WTC11 (cell line): Measurements from ENCODE around the gene IL17F. TPM values are rescaled to one million over a fixed set of nuclear protein-coding genes. Genes with fewer than 3 reads are reported as not detected.

Experiments
- ATAC-seq: fragments of 200-7000 bp; cut with Tn5 transposase; 2 replicates; pipeline ENCODE4 v1.10.0; 2021; ENCODE audit warnings: mild to moderate bottlenecking, moderate library complexity
- CTCF ChIA-PET: fragments of 300-600 bp; sonication (Branson Sonifier 250); formaldehyde crosslinking; loops from one replicate; lab custom pipeline; 2021; ENCODE audit warnings: antibody characterized with exemption; lab: Charles Lee
- POLR2A ChIA-PET: fragments of 350-600 bp; sonication (Branson Sonifier 250); formaldehyde crosslinking; loops from one replicate; lab custom pipeline; 2021; ENCODE audit warnings: antibody characterized with exemption; lab: Charles Lee
- DNase-seq: peaks from one replicate; pipeline ENCODE4 v3.0.0; 2021; ENCODE audit warnings: low spot score
- H3K27ac Mint-ChIP-seq: 2 replicates; pipeline ENCODE4 v1.8.0; 2021; ENCODE audit warnings: mixed read lengths
- H3K27me3 Mint-ChIP-seq: 2 replicates; pipeline ENCODE4 v1.8.0; 2021; ENCODE audit warnings: low read depth, mild to moderate bottlenecking, moderate library complexity, mixed read lengths
- H3K36me3 Mint-ChIP-seq: 2 replicates; pipeline ENCODE4 v1.8.0; 2021; ENCODE audit warnings: mixed read lengths
- H3K4me1 Mint-ChIP-seq: 2 replicates; pipeline ENCODE4 v1.8.0; 2022; ENCODE audit warnings: mixed read lengths
- H3K4me3 Mint-ChIP-seq: 2 replicates; pipeline ENCODE4 v1.8.0; 2021; ENCODE audit warnings: mild to moderate bottlenecking, moderate library complexity, mixed read lengths
- H3K9me3 Mint-ChIP-seq: 2 replicates; pipeline ENCODE4 v1.8.0; 2021; ENCODE audit warnings: mixed read lengths
- ARID4B ChIP-seq: sonication (generic); formaldehyde crosslinking; IDR thresholded peaks from 2 replicates; pipeline ENCODE4 v1.8.0; 2023; ENCODE audit warnings: missing genetic modification reagents, mild to moderate bottlenecking, borderline replicate concordance
- CREM ChIP-seq: sonication (generic); formaldehyde crosslinking; IDR thresholded peaks from 2 replicates; pipeline ENCODE4 v1.8.1; 2022; ENCODE audit warnings: mild to moderate bottlenecking, missing genetic modification reagents, moderate library complexity
- E2F5 ChIP-seq: sonication (generic); formaldehyde crosslinking; IDR thresholded peaks from 2 replicates; pipeline ENCODE4 v1.8.1; 2022; ENCODE audit warnings: mild to moderate bottlenecking, moderate library complexity, missing genetic modification reagents
- ERG ChIP-seq: fragments of 250-450 bp; sonication (Bioruptor Pico); IDR thresholded peaks from 2 replicates; pipeline ENCODE4 v1.8.0; 2021; ENCODE audit warnings: mild to moderate bottlenecking
- GABPB1 ChIP-seq: sonication (generic); formaldehyde crosslinking; IDR thresholded peaks from 2 replicates; pipeline ENCODE4 v1.8.1; 2023; ENCODE audit warnings: mild to moderate bottlenecking, missing genetic modification reagents
- GTF2I ChIP-seq: fragments of 250-450 bp; sonication (Bioruptor Pico); conservative IDR thresholded peaks from 2 replicates; pipeline ENCODE4 v1.4.0; 2021; ENCODE audit warnings: mild to moderate bottlenecking
- HMGA2 ChIP-seq: fragments of 250-450 bp; sonication (Bioruptor Pico); IDR thresholded peaks from 2 replicates; pipeline ENCODE4 v1.4.0; 2021; ENCODE audit warnings: mild to moderate bottlenecking, moderate library complexity
- HMGXB4 ChIP-seq: sonication (generic); formaldehyde crosslinking; IDR thresholded peaks from 2 replicates; pipeline ENCODE4 v1.8.1; 2023; ENCODE audit warnings: mild to moderate bottlenecking, moderate library complexity, missing genetic modification reagents
- NFATC4 ChIP-seq: fragments of 250-450 bp; sonication (Bioruptor Pico); IDR thresholded peaks from 2 replicates; pipeline ENCODE4 v1.9.0; 2021; ENCODE audit warnings: mild to moderate bottlenecking
- NFYB ChIP-seq: sonication (generic); formaldehyde crosslinking; conservative IDR thresholded peaks from 2 replicates; pipeline ENCODE4 v1.8.0; 2022; ENCODE audit warnings: low read depth, missing genetic modification reagents
- PRDM15 ChIP-seq: sonication (generic); formaldehyde crosslinking; IDR thresholded peaks from 2 replicates; pipeline ENCODE4 v1.8.0; 2022; ENCODE audit warnings: missing genetic modification reagents
- TCF7 ChIP-seq: sonication (generic); formaldehyde crosslinking; IDR thresholded peaks from 2 replicates; pipeline ENCODE4 v1.8.0; 2022; ENCODE audit warnings: mild to moderate bottlenecking, low read depth, missing genetic modification reagents, moderate library complexity
- ZBTB21 ChIP-seq: sonication (generic); formaldehyde crosslinking; IDR thresholded peaks from 2 replicates; pipeline ENCODE4 v1.8.1; 2023; ENCODE audit warnings: mild to moderate bottlenecking, missing genetic modification reagents, borderline replicate concordance
- ZNF121 ChIP-seq: sonication (generic); formaldehyde crosslinking; IDR thresholded peaks from 2 replicates; pipeline ENCODE4 v1.8.0; 2023; ENCODE audit warnings: missing genetic modification reagents
- total RNA-seq: library from RNA; stranded (reverse); gene quantifications from 3 replicates; pipeline ENCODE4 v1.2.3, GENCODE V29; 2021
- TF ChIP-seq, protein P1 (sequence below): fragments of 250-450 bp; sonication (Bioruptor Pico); IDR thresholded peaks from 2 replicates; pipeline ENCODE4 v1.9.0; 2021; ENCODE audit warnings: mild to moderate bottlenecking
- TF ChIP-seq, protein P2 (sequence below): fragments of 250-450 bp; sonication (Bioruptor Pico); IDR thresholded peaks from 2 replicates; pipeline ENCODE4 v2.1.2; 2022; ENCODE audit warnings: mild to moderate bottlenecking, moderate library complexity
- TF ChIP-seq, protein P3 (sequence below): fragments of 250-450 bp; sonication (Bioruptor Pico); IDR thresholded peaks from 2 replicates; pipeline ENCODE4 v1.9.0; 2021; ENCODE audit warnings: moderate library complexity, mild to moderate bottlenecking, inconsistent platforms, borderline replicate concordance

The IL17F gene
- total RNA-seq, 1 experiment from 2014 or later, result not detected

DNA sequence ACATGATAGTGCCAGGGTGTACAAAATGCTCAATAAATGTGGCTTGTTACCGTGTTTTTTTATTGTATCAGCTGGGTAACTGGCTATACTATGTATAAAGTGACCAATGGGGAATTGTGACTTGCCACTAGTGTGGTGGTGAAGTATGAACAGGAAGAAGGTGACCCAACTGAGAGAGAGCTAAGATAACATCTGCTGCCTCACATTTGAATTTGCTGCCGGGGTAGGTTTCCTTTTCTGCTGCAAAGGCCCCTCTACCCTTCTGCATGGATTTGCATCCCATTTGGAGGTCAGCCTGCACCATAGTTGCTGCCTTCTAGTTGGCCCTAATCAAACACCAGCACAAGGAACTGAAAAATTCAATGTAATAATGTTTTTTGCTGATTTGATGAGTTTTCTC is 34.1 kb downstream of the IL17F start:
- Mint-ChIP-seq H3K27me3 (no peaks in the 10 kb centered on the region), H3K4me1 (peaks cover 14% of the 10 kb centered on the region), H3K9me3 (peaks cover 6% of the 10 kb centered on the region), H3K36me3 (no peaks in the 10 kb centered on the region), H3K27ac (no peak overlapping the region), H3K4me3 (no peak overlapping the region)
- ChIA-PET CTCF (no interaction called here), POLR2A (no interaction called here)
- no peak for DNase-seq
- TF ChIP-seq E2F5 (CRISPR knock-in tag) (no peak), HMGA2 (CRISPR knock-in tag) (no peak), CREM (CRISPR knock-in tag) (no peak), NFYB (no peak), ERG (CRISPR knock-in tag) (no peak), TCF7 (CRISPR knock-in tag) (no peak), ZNF121 (CRISPR knock-in tag) (no peak), NFATC4 (no peak), PRDM15 (CRISPR knock-in tag) (no peak), ARID4B (CRISPR knock-in tag) (no peak), ZBTB21 (CRISPR knock-in tag) (no peak), HMGXB4 (CRISPR knock-in tag) (no peak), GTF2I (CRISPR knock-in tag) (no peak), GABPB1 (no peak)
- TF ChIP-seq, protein P1, sequence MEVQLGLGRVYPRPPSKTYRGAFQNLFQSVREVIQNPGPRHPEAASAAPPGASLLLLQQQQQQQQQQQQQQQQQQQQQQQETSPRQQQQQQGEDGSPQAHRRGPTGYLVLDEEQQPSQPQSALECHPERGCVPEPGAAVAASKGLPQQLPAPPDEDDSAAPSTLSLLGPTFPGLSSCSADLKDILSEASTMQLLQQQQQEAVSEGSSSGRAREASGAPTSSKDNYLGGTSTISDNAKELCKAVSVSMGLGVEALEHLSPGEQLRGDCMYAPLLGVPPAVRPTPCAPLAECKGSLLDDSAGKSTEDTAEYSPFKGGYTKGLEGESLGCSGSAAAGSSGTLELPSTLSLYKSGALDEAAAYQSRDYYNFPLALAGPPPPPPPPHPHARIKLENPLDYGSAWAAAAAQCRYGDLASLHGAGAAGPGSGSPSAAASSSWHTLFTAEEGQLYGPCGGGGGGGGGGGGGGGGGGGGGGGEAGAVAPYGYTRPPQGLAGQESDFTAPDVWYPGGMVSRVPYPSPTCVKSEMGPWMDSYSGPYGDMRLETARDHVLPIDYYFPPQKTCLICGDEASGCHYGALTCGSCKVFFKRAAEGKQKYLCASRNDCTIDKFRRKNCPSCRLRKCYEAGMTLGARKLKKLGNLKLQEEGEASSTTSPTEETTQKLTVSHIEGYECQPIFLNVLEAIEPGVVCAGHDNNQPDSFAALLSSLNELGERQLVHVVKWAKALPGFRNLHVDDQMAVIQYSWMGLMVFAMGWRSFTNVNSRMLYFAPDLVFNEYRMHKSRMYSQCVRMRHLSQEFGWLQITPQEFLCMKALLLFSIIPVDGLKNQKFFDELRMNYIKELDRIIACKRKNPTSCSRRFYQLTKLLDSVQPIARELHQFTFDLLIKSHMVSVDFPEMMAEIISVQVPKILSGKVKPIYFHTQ (CRISPR knock-in tag), result no peak
- TF ChIP-seq, protein P2, sequence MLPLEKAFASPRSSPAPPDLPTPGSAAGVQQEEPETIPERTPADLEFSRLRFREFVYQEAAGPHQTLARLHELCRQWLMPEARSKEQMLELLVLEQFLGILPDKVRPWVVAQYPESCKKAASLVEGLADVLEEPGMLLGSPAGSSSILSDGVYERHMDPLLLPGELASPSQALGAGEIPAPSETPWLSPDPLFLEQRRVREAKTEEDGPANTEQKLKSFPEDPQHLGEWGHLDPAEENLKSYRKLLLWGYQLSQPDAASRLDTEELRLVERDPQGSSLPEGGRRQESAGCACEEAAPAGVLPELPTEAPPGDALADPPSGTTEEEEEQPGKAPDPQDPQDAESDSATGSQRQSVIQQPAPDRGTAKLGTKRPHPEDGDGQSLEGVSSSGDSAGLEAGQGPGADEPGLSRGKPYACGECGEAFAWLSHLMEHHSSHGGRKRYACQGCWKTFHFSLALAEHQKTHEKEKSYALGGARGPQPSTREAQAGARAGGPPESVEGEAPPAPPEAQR, result no peak
- TF ChIP-seq, protein P3, sequence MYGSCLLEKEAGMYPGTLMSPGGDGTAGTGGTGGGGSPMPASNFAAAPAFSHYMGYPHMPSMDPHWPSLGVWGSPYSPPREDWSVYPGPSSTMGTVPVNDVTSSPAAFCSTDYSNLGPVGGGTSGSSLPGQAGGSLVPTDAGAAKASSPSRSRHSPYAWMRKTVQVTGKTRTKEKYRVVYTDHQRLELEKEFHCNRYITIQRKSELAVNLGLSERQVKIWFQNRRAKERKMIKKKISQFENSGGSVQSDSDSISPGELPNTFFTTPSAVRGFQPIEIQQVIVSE (CRISPR knock-in tag), result no peak
- ATAC-seq, result no peak
